ENCODE data around the gene TMEM45A. TPM values are rescaled to one million over a fixed set of nuclear protein-coding genes. Genes with fewer than 3 reads are reported as not detected.

The TMEM45A gene
- total and polyA plus RNA-seq, 7 donors = 1.5 to 5.4 (median 1.7) TPM

DNA sequence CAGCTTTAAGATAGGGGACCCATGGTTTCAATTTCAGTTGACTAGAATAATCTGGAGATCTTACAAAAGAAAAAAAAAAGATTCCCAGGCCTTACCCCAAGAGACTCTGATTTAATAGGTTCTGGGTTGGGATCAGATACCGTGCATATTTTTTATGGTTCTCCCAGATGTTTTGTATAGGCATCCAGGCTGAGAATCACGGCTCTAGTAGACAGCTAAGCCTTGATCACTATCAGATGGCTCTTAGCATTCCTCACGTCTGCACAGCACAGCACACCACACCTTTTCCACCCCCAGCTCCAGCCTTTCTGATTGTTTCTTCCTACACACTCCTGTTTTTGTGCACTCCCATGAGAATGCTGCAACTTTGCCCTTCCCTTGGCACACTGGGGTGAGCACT lies 40.8 kb downstream of the TMEM45A start:
- WGBS, 3 donors = 45 to 59% (median 45%) methylated on average over 3 of the region's 3 CpGs
- H3K9me3 ChIP-seq = no peaks in the 10 kb centered on the region
- no peaks in the 10 kb centered on the region for H3K4me1 ChIP-seq
- no peak overlapping the region for H3K4me3 ChIP-seq
- TF ChIP-seq, protein P1, sequence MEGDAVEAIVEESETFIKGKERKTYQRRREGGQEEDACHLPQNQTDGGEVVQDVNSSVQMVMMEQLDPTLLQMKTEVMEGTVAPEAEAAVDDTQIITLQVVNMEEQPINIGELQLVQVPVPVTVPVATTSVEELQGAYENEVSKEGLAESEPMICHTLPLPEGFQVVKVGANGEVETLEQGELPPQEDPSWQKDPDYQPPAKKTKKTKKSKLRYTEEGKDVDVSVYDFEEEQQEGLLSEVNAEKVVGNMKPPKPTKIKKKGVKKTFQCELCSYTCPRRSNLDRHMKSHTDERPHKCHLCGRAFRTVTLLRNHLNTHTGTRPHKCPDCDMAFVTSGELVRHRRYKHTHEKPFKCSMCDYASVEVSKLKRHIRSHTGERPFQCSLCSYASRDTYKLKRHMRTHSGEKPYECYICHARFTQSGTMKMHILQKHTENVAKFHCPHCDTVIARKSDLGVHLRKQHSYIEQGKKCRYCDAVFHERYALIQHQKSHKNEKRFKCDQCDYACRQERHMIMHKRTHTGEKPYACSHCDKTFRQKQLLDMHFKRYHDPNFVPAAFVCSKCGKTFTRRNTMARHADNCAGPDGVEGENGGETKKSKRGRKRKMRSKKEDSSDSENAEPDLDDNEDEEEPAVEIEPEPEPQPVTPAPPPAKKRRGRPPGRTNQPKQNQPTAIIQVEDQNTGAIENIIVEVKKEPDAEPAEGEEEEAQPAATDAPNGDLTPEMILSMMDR (IDR thresholded peaks at IDR 0.05) = no peak
- no peaks in the 10 kb centered on the region for H3K27me3 ChIP-seq (ENCODE audit: insufficient read depth in 3 of 3, low read length in 2 of 3)
- DNase-seq (no peak), ATAC-seq (no peak)
- intact Hi-C loops (cut with DNase I) = no loop called here
- H3K36me3 ChIP-seq (ENCODE audit: insufficient read depth in 1 of 2, low read depth in 1 of 2) = no peaks in the 10 kb centered on the region
- H3K27ac ChIP-seq = no peak overlapping the region

DNA sequence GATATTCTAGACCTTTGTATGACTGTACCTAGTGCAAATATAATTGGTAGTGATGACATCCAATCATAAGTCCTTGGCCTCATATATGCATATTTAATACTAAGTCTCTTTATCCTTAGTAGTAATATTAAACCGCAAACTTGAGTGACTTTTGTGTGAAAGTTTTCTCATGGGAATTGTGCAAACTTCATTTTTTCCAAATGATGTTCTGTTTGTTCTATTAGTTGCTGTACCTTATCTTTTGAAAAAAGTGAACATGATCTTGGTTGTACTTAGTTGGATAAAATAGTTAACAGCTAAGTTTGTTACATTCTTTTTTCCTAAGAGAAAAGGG lies 43.2 kb downstream of the TMEM45A start:
- no peaks in the 10 kb centered on the region for H3K9me3 ChIP-seq
- ATAC-seq = no peak
- H3K27ac ChIP-seq = no peak overlapping the region
- H3K4me3 ChIP-seq = no peak overlapping the region
- no peaks in the 10 kb centered on the region for H3K27me3 ChIP-seq (ENCODE audit: insufficient read depth in 3 of 3, low read length in 2 of 3)
- TF ChIP-seq, protein P1 (IDR thresholded peaks at IDR 0.05) = no peak
- no peaks in the 10 kb centered on the region for H3K4me1 ChIP-seq
- no peaks in the 10 kb centered on the region for H3K36me3 ChIP-seq (ENCODE audit: insufficient read depth in 1 of 2, low read depth in 1 of 2)
- WGBS, 3 donors = 85 to 89% (median 86%) methylated on average over 1 of the region's 1 CpG
- intact Hi-C loops (cut with DNase I) = no loop called here
- no peak for DNase-seq

DNA sequence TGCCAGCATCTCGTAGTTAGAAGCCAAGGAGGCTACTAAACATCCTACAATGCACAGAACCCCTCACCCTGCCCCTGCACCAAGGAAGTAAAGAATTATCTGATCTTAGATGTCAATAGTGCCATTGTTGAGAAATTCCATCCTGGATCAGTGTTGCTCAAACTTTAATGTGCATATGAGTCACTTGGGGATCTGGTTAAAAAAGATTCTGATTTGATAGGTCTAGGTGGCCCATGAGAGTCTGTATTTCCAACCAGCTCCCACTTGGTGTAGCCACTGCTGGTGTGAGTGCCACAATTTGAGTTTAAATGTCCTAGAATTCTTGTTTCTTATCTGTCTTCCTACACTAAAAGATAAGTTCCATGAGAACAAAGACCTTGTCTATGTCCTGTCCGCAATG lies 43.7 kb downstream of the TMEM45A start:
- DNase-seq = no peak
- WGBS, 3 donors = 89 to 92% (median 91%) methylated on average over 2 of the region's 2 CpGs
- Histone ChIP-seq H3K4me1 (no peaks in the 10 kb centered on the region), H3K27ac (no peak overlapping the region), H3K27me3 (ENCODE audit: insufficient read depth in 3 of 3, low read length in 2 of 3) (no peaks in the 10 kb centered on the region), H3K9me3 (no peaks in the 10 kb centered on the region), H3K36me3 (ENCODE audit: insufficient read depth in 1 of 2, low read depth in 1 of 2) (no peaks in the 10 kb centered on the region), H3K4me3 (no peak overlapping the region)
- intact Hi-C loops (cut with DNase I) = no loop called here
- TF ChIP-seq, protein P1 (IDR thresholded peaks at IDR 0.05) = no peak
- ATAC-seq = peak in 1 of 4 donors; percentile 52

DNA sequence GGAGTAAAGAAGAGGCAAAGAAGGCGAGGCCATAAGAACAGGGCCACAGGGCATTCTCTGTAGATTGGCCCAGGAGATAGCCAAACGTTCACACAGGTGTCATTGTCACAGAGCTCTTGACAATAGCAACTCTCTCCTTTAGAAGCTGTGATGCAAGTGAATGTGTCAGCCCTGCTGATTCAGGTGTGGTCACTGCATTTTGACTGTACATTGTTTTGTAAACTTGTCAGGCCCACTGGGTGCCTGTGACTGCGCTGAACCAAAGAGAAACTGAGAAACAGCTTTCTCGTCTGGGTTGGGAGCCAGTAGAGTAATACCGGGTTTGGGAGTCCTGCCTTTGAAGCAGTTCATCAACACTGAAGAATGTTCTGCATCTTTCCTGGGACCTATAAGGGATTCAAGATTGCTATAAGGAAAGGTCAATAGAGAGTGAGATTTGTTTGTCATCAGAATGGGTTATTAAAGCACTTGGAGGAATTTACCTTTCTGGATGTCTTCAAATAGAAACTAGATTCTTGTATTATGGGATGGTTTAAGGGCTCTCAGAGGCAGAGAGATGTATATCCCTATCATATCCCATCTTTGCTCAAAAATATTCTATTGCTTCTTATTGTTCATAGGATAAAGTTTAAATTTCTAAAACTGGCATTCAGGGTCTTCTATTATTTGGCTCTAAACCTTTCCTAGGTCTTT lies 45.4 kb downstream of the TMEM45A start:
- no peak for ATAC-seq
- Histone ChIP-seq H3K4me1 (no peaks in the 10 kb centered on the region), H3K4me3 (no peak overlapping the region), H3K27me3 (ENCODE audit: insufficient read depth in 3 of 3, low read length in 2 of 3) (no peaks in the 10 kb centered on the region), H3K36me3 (ENCODE audit: insufficient read depth in 1 of 2, low read depth in 1 of 2) (no peaks in the 10 kb centered on the region), H3K9me3 (no peaks in the 10 kb centered on the region), H3K27ac (no peak overlapping the region)
- TF ChIP-seq, protein P1 (IDR thresholded peaks at IDR 0.05) = no peak
- intact Hi-C loops (cut with DNase I) = no loop called here
- WGBS, 3 donors = 87 to 91% (median 88%) methylated on average over 5 of the region's 5 CpGs
- no peak for DNase-seq

- Histone ChIP-seq H3K4me1 (no peaks in the 10 kb centered on the region), H3K27me3 (ENCODE audit: insufficient read depth in 3 of 3, low read length in 2 of 3) (no peaks in the 10 kb centered on the region), H3K9me3 (no peaks in the 10 kb centered on the region), H3K27ac (no peak overlapping the region), H3K4me3 (no peak overlapping the region), H3K36me3 (ENCODE audit: insufficient read depth in 1 of 2, low read depth in 1 of 2) (no peaks in the 10 kb centered on the region)
- DNase-seq = no peak
- intact Hi-C loops (cut with DNase I) = no loop called here
- 67 to 80% (median 68%) methylated on average over 1 of the region's 1 CpG for WGBS, 3 donors
- ATAC-seq = no peak
- TF ChIP-seq, protein P1 (IDR thresholded peaks at IDR 0.05) = no peak
These were observed 45.9 kb downstream of the TMEM45A start for GRCh38 chr3:100538339-100538706.

All from psoas muscle (tissue), 8 donors.